Chondrocyte (in vitro differentiated cells): ENCODE data around the gene TMEM129. TPM values are rescaled to one million over a fixed set of nuclear protein-coding genes. Genes with fewer than 3 reads are reported as not detected.

Source experiments
- DNase-seq: peaks from one replicate; pipeline ENCODE4 v3.0.0; 2021; ENCODE audit warnings: mixed read lengths, low spot score
- H3K27ac Mint-ChIP-seq: one replicate; pipeline ENCODE4 v1.8.0; 2021; ENCODE audit warnings: mild to moderate bottlenecking, moderate library complexity, mixed read lengths; ENCODE audit not compliant: unreplicated experiment
- H3K27me3 Mint-ChIP-seq: 2 replicates; pipeline ENCODE4 v1.8.0; 2021; ENCODE audit warnings: low read depth, mixed read lengths
- H3K36me3 Mint-ChIP-seq: 2 replicates; pipeline ENCODE4 v1.8.0; 2021; ENCODE audit warnings: low read depth, mixed read lengths
- H3K4me1 Mint-ChIP-seq: 2 replicates; pipeline ENCODE4 v1.8.0; 2021; ENCODE audit warnings: low read depth, mild to moderate bottlenecking, mixed read lengths
- H3K4me3 Mint-ChIP-seq: one replicate; pipeline ENCODE4 v1.8.0; 2021; ENCODE audit warnings: mild to moderate bottlenecking, moderate library complexity, mixed read lengths; ENCODE audit not compliant: unreplicated experiment
- H3K9me3 Mint-ChIP-seq: 2 replicates; pipeline ENCODE4 v1.8.0; 2021; ENCODE audit warnings: low read depth, mixed read lengths
- CTCF ChIP-seq: fragments of 200-600 bp; sonication (generic); IDR thresholded peaks from 2 replicates; pipeline ENCODE4 v1.5.0; 2021; ENCODE audit warnings: antibody characterized with exemption, mild to moderate bottlenecking, moderate library complexity
- total RNA-seq: library from RNA; stranded (reverse); gene quantifications from 3 replicates; pipeline ENCODE4 v1.2.1, GENCODE V29; 2021

The TMEM129 gene
- total RNA-seq, 1 donor from 2014 or later = 43.0 TPM

GRCh38 chr4:1760521-1761071 lies 39.5 kb upstream of the TMEM129 start:
- no peak for DNase-seq
- Mint-ChIP-seq H3K27me3 (no peaks in the 10 kb centered on the region), H3K36me3 (no peaks in the 10 kb centered on the region), H3K27ac (no peak overlapping the region), H3K4me1 (no peaks in the 10 kb centered on the region), H3K9me3 (no peaks in the 10 kb centered on the region), H3K4me3 (no peak overlapping the region)
- TF ChIP-seq CTCF = no peak

GRCh38 chr4:1759818-1760223 lies 38.7 kb upstream of the TMEM129 start:
- H3K27me3 Mint-ChIP-seq = no peaks in the 10 kb centered on the region
- H3K4me3 Mint-ChIP-seq = no peak overlapping the region
- DNase-seq = no peak
- no peaks in the 10 kb centered on the region for H3K9me3 Mint-ChIP-seq
- no peak for TF ChIP-seq CTCF
- H3K36me3 Mint-ChIP-seq = no peaks in the 10 kb centered on the region
- H3K4me1 Mint-ChIP-seq = no peaks in the 10 kb centered on the region
- no peak overlapping the region for H3K27ac Mint-ChIP-seq

GRCh38 chr4:1759170-1759817 lies 38.2 kb upstream of the TMEM129 start:
- Mint-ChIP-seq H3K4me1 (no peaks in the 10 kb centered on the region), H3K27me3 (no peaks in the 10 kb centered on the region), H3K4me3 (no peak overlapping the region), H3K36me3 (no peaks in the 10 kb centered on the region), H3K9me3 (no peaks in the 10 kb centered on the region), H3K27ac (no peak overlapping the region)
- no peak for TF ChIP-seq CTCF
- no peak for DNase-seq

GRCh38 chr4:1758306-1759121 lies 37.4 kb upstream of the TMEM129 start:
- Mint-ChIP-seq H3K36me3 (no peaks in the 10 kb centered on the region), H3K4me3 (no peak overlapping the region), H3K9me3 (no peaks in the 10 kb centered on the region), H3K27ac (no peak overlapping the region), H3K4me1 (no peaks in the 10 kb centered on the region), H3K27me3 (no peaks in the 10 kb centered on the region)
- DNase-seq = no peak
- no peak for TF ChIP-seq CTCF

GRCh38 chr4:1757836-1758235 lies 36.7 kb upstream of the TMEM129 start:
- no peak for TF ChIP-seq CTCF
- H3K9me3 Mint-ChIP-seq = no peaks in the 10 kb centered on the region
- no peaks in the 10 kb centered on the region for H3K27me3 Mint-ChIP-seq
- no peaks in the 10 kb centered on the region for H3K4me1 Mint-ChIP-seq
- no peaks in the 10 kb centered on the region for H3K36me3 Mint-ChIP-seq
- no peak overlapping the region for H3K27ac Mint-ChIP-seq
- DNase-seq = no peak
- H3K4me3 Mint-ChIP-seq = no peak overlapping the region
